Natural killer cell (primary cell): ENCODE measurements around the gene HARBI1. TPM values are rescaled to one million over a fixed set of nuclear protein-coding genes. Genes with fewer than 3 reads are reported as not detected.
"Not testable (repeated sequence)": the region's sequence is repeated elsewhere in the genome, so short reads cannot be mapped to it uniquely, and the experiment has no call there.

ENCODE experiments used
- ATAC-seq, 3 donors: fragments of 150-1000 bp in 2 of 3; fragments of 200-7000 bp in 1 of 3; cut with Tn5 transposase; 1 replicate in 1 of 3; 2 replicates in 2 of 3; pipeline ENCODE4 v1.10.0; 2021; ENCODE audit warnings: mild to moderate bottlenecking in 2 of 3, moderate library complexity in 2 of 3
- DNase-seq, 2 donors: peaks; one replicate each; pipeline versions ENCODE4 v3.0.0 to v3.0.0-alpha.2; 2013 to 2021; ENCODE audit warnings: mixed read lengths in 1 of 2
- H3K27ac ChIP-seq: one replicate; pipeline ENCODE4 v1.5.1; 2013; ENCODE audit warnings: mild to moderate bottlenecking, low read length
- H3K27me3 ChIP-seq: one replicate; pipeline ENCODE4 v1.6.1; 2013; ENCODE audit warnings: low read length; ENCODE audit not compliant: control insufficient read depth, insufficient read depth
- H3K36me3 ChIP-seq: one replicate; pipeline ENCODE4 v1.6.1; 2013; ENCODE audit warnings: low read length; ENCODE audit not compliant: control insufficient read depth, insufficient read depth
- H3K4me1 ChIP-seq: one replicate; pipeline ENCODE4 v1.6.1; 2013; ENCODE audit warnings: low read length; ENCODE audit not compliant: control insufficient read depth, insufficient read depth
- H3K4me3 ChIP-seq: one replicate; pipeline ENCODE4 v1.5.1; 2013; ENCODE audit warnings: low read length
- H3K9me3 ChIP-seq: one replicate; pipeline ENCODE4 v1.6.1; 2013; ENCODE audit warnings: low read length; ENCODE audit not compliant: control insufficient read depth, insufficient read depth
- H3K27ac Mint-ChIP-seq, 2 donors: one replicate each; pipeline ENCODE4 v1.8.0; 2022; ENCODE audit warnings: mild to moderate bottlenecking in 2 of 2, mixed read lengths in 2 of 2, moderate library complexity in 1 of 2
- H3K27me3 Mint-ChIP-seq, 2 donors: one replicate each; pipeline ENCODE4 v1.8.0; 2022; ENCODE audit warnings: low read depth in 2 of 2, mixed read lengths in 2 of 2
- H3K36me3 Mint-ChIP-seq: one replicate; pipeline ENCODE4 v1.8.0; 2022; ENCODE audit warnings: mixed read lengths
- H3K4me1 Mint-ChIP-seq, 2 donors: one replicate each; pipeline ENCODE4 v1.8.0; 2022; ENCODE audit warnings: mixed read lengths in 2 of 2
- H3K4me3 Mint-ChIP-seq: one replicate; pipeline ENCODE4 v1.8.0; 2022; ENCODE audit warnings: mild to moderate bottlenecking, moderate library complexity, mixed read lengths
- H3K9me3 Mint-ChIP-seq, 2 donors: one replicate each; pipeline ENCODE4 v1.8.0; 2022; ENCODE audit warnings: mixed read lengths in 2 of 2
- WGBS: methylation state at CpG from one replicate; pipeline ENCODE4 v1.1.7; 2013; ENCODE audit warnings: missing lambda C conversion rate; ENCODE audit not compliant: insufficient coverage; 5-methylcytosine and 5-hydroxymethylcytosine counted together
- intact Hi-C: fragments of 100-400 bp; cut with micrococcal nuclease; formaldehyde crosslinking; loops from one replicate; pipeline ENCODE4 v1.14.2; 2022
- total RNA-seq, 4 donors: library from RNA; stranded (reverse); fragments of 120-200 nt in 1 of 4; gene quantifications; one replicate each; pipeline versions ENCODE4 v1.2.3 to v1.2.4, GENCODE V29; 2013 to 2022
- TF ChIP-seq, protein P1 (sequence below): fragments of 200-600 bp; IDR thresholded peaks from one replicate; pipeline ENCODE4 v1.8.0; 2022; ENCODE audit warnings: antibody characterized with exemption

HARBI1 gene
- total RNA-seq, 3 donors from 2014 or later (not counting 1 experiment from before 2014, with no cell fraction given): 9.9 to 16.8 (median 12.7) TPM

DNA sequence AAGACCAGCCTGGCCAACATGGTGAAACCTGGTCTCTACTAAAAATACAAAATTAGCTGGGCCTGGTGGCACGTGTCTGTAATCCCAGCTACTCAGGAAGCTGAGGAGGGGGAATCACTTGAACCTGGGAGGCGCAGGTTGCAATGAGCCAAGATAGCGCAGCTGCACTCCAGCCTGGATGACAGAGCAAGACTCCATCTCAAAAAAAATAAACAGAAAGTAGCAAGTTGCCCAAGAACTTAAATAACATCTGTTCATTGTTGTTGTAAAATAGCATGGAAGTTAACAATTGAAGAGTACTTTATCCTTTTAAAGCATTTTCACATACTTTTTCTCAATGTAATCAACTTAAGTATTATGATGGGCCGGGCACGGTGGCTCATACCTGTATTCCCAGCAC, 28.9 kb downstream of the HARBI1 start:
- WGBS: 88% methylated on average over 5 of the region's 5 CpGs
- intact Hi-C loops: no loop called here
- Mint-ChIP-seq H3K27ac (no peak overlapping the region), H3K4me3 (no peak overlapping the region), H3K27me3 (no peaks in the 10 kb centered on the region), H3K4me1 (peaks cover 34 to 38% of the 10 kb centered on the region in 2 donors), H3K9me3 (no peaks in the 10 kb centered on the region), H3K36me3 (no peaks in the 10 kb centered on the region)
- H3K9me3 ChIP-seq: no peaks in the 10 kb centered on the region
- H3K27me3 ChIP-seq: no peaks in the 10 kb centered on the region
- no peak overlapping the region for H3K4me3 ChIP-seq
- H3K36me3 ChIP-seq: no peaks in the 10 kb centered on the region
- DNase-seq: no peak
- H3K27ac ChIP-seq: no peak overlapping the region
- TF ChIP-seq, protein P1, sequence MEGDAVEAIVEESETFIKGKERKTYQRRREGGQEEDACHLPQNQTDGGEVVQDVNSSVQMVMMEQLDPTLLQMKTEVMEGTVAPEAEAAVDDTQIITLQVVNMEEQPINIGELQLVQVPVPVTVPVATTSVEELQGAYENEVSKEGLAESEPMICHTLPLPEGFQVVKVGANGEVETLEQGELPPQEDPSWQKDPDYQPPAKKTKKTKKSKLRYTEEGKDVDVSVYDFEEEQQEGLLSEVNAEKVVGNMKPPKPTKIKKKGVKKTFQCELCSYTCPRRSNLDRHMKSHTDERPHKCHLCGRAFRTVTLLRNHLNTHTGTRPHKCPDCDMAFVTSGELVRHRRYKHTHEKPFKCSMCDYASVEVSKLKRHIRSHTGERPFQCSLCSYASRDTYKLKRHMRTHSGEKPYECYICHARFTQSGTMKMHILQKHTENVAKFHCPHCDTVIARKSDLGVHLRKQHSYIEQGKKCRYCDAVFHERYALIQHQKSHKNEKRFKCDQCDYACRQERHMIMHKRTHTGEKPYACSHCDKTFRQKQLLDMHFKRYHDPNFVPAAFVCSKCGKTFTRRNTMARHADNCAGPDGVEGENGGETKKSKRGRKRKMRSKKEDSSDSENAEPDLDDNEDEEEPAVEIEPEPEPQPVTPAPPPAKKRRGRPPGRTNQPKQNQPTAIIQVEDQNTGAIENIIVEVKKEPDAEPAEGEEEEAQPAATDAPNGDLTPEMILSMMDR: no peak
- H3K4me1 ChIP-seq: peaks cover 6% of the 10 kb centered on the region
- no peak for ATAC-seq

DNA sequence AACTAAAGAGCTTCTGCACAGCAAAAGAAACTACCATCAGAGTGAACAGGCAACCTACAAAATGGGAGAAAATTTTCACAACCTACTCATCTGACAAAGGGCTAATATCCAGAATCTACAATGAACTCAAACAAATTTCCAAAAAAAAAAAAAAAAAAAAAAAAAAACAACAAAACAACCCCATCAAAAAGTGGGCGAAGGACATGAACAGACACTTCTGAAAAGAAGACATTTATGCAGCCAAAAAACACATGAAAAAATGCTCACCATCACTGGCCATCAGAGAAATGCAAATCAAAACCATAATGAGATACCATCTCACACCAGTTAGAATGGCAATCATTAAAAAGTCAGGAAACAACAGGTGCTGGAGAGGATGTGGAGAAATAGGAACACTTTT, 33.5 kb downstream of the HARBI1 start:
- H3K27ac Mint-ChIP-seq, H3K36me3 Mint-ChIP-seq, H3K27me3 Mint-ChIP-seq, H3K4me3 Mint-ChIP-seq, H3K4me1 ChIP-seq, intact Hi-C loops, H3K9me3 Mint-ChIP-seq, H3K4me3 ChIP-seq, H3K27ac ChIP-seq, H3K27me3 ChIP-seq, H3K36me3 ChIP-seq, ATAC-seq, H3K9me3 ChIP-seq, DNase-seq: not testable (repeated sequence)
- WGBS: no CpG with 5 or more reads among the region's 1 CpG
- H3K4me1 Mint-ChIP-seq: peaks cover 27 to 33% of the 10 kb centered on the region in 2 donors

DNA sequence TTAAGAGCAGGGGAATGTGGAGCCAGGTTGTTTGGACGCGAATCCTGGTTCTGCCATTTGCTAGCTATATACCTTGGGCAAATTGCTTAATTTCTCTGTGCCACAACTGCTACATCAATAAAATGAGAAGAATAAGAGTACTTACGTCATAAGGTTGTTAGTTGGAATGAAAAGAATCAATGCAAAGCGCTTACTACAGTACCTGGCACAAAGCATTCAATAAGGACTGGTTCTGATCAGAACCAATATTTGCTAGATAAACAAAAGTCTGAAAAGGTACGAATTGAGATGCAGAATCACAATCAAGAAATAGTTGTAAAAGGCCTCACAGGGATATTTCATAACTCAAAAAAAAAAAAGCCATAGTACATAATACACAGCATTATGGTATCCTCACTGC, 34.4 kb downstream of the HARBI1 start:
- intact Hi-C loops: no loop called here
- H3K36me3 ChIP-seq: no peaks in the 10 kb centered on the region
- no peak overlapping the region for H3K27ac Mint-ChIP-seq

GRCh38 chr11:46577058-46577457, 40.0 kb downstream of the HARBI1 start:
- no peaks in the 10 kb centered on the region for H3K9me3 ChIP-seq
- TF ChIP-seq, protein P1: no peak
- intact Hi-C loops: no loop called here
- no peaks in the 10 kb centered on the region for H3K9me3 Mint-ChIP-seq
- H3K27me3 ChIP-seq: no peaks in the 10 kb centered on the region
- no peaks in the 10 kb centered on the region for H3K36me3 ChIP-seq
- H3K4me3 Mint-ChIP-seq: no peak overlapping the region
- no peaks in the 10 kb centered on the region for H3K4me1 ChIP-seq
- no peak overlapping the region for H3K4me3 ChIP-seq
- ATAC-seq (no peak), DNase-seq (no peak)
- no CpG with 5 or more reads among the region's 1 CpG for WGBS
- no peaks in the 10 kb centered on the region for H3K27me3 Mint-ChIP-seq
- no peaks in the 10 kb centered on the region for H3K36me3 Mint-ChIP-seq
- H3K4me1 Mint-ChIP-seq: peaks cover 33 to 47% of the 10 kb centered on the region in 2 donors
- H3K27ac Mint-ChIP-seq: no peak overlapping the region
- no peak overlapping the region for H3K27ac ChIP-seq

More for the DNA sequence above, 34.4 kb downstream of the HARBI1 start:
- Histone ChIP-seq H3K27me3 (no peaks in the 10 kb centered on the region), H3K4me1 (no peaks in the 10 kb centered on the region), H3K27ac (no peak overlapping the region), H3K9me3 (no peaks in the 10 kb centered on the region), H3K4me3 (no peak overlapping the region)
- Mint-ChIP-seq H3K4me3 (no peak overlapping the region), H3K36me3 (no peaks in the 10 kb centered on the region), H3K27me3 (no peaks in the 10 kb centered on the region), H3K4me1 (peaks cover 22 to 29% of the 10 kb centered on the region in 2 donors), H3K9me3 (no peaks in the 10 kb centered on the region)
- TF ChIP-seq, protein P1: no peak
- no peak for ATAC-seq
- no peak for DNase-seq
- 99% methylated on average over 5 of the region's 5 CpGs for WGBS
